Activated naive CD4-positive, alpha-beta T cell treated with anti-CD3 and anti-CD28 coated beads, Interleukin-2, amount 50 U/mL, for 24 hours (primary cell): ENCODE measurements around the gene MAPK8IP1.
A peak's percentile ranks its signal among the peaks of the same experiment; 100 is the strongest.
"Not testable (repeated sequence)": the region's sequence is repeated elsewhere in the genome, so short reads cannot be mapped to it uniquely, and the experiment has no call there.

Experiments
- H3K27ac Mint-ChIP-seq: one replicate; pipeline ENCODE4 v1.8.0; 2021; ENCODE audit warnings: mild to moderate bottlenecking, mixed read lengths
- H3K27me3 Mint-ChIP-seq: one replicate; pipeline ENCODE4 v1.8.0; 2021; ENCODE audit warnings: mixed read lengths
- H3K36me3 Mint-ChIP-seq: one replicate; pipeline ENCODE4 v1.8.0; 2021; ENCODE audit warnings: mixed read lengths
- H3K4me1 Mint-ChIP-seq: one replicate; pipeline ENCODE4 v1.8.0; 2021; ENCODE audit warnings: mixed read lengths
- H3K4me3 Mint-ChIP-seq: one replicate; pipeline ENCODE4 v1.8.0; 2021; ENCODE audit warnings: mild to moderate bottlenecking, mixed read lengths
- H3K9me3 Mint-ChIP-seq: one replicate; pipeline ENCODE4 v1.8.0; 2021; ENCODE audit warnings: mixed read lengths

MAPK8IP1 gene

DNA sequence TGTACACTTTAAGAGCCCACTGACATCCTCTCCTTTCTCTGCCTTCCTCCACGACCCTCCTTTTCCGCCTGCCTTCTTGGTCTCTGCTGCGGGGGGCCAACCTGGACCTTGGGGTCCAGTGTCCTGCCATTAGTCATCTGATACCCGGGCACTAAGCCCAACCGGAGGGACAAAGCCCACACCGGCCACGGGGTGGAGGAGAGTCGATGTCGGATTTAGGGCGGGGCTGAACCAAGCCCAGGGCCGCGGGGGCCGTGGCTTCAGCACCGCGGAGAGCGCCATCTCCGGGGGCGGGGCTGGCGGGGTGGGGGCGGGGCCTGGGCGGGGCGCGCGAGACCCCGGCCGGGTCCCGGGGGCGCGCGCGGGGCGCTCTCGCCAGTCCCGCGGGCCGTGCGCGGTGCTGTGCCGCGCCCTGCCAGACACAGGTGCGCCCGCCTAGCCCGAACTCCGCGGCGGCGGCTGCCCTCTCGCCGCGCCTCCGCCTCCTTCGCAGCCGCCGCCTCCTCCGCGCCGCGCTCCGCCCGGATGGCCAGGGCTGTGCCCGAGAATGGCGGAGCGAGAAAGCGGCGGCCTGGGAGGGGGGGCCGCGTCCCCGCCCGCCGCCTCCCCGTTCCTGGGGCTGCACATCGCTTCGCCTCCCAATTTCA is at the start of gene MAPK8IP1:
Gene MAPK8IP1, plus strand, starts transcription at position 378 of the 647 bp plus-strand sequence. Its CDS starts 170 bp downstream, at position 548.
- Mint-ChIP-seq H3K27ac (peak within 1 kb of the TSS; percentile 55), H3K4me1 (peaks cover 10% of the 10 kb centered on the region), H3K27me3 (peaks cover 3% of the 10 kb centered on the region), H3K36me3 (peaks cover 4% of the 10 kb centered on the region), H3K4me3 (peak within 1 kb of the TSS; percentile 83), H3K9me3 (no peaks in the 10 kb centered on the region)

GRCh38 chr11:45839204-45839603 is 46.2 kb upstream of the MAPK8IP1 start:
- H3K36me3 Mint-ChIP-seq, result no peaks in the 10 kb centered on the region

GRCh38 chr11:45840251-45840650 is 45.2 kb upstream of the MAPK8IP1 start:
- not testable (repeated sequence) for H3K27me3 Mint-ChIP-seq, H3K9me3 Mint-ChIP-seq, H3K27ac Mint-ChIP-seq, H3K4me3 Mint-ChIP-seq, H3K36me3 Mint-ChIP-seq
- peaks cover 17% of the 10 kb centered on the region for H3K4me1 Mint-ChIP-seq

More at GRCh38 chr11:45839204-45839603, 46.2 kb upstream of the MAPK8IP1 start:
- Mint-ChIP-seq H3K27me3 (no peaks in the 10 kb centered on the region), H3K4me1 (peaks cover 21% of the 10 kb centered on the region), H3K4me3 (no peak overlapping the region), H3K9me3 (no peaks in the 10 kb centered on the region), H3K27ac (no peak overlapping the region)

DNA sequence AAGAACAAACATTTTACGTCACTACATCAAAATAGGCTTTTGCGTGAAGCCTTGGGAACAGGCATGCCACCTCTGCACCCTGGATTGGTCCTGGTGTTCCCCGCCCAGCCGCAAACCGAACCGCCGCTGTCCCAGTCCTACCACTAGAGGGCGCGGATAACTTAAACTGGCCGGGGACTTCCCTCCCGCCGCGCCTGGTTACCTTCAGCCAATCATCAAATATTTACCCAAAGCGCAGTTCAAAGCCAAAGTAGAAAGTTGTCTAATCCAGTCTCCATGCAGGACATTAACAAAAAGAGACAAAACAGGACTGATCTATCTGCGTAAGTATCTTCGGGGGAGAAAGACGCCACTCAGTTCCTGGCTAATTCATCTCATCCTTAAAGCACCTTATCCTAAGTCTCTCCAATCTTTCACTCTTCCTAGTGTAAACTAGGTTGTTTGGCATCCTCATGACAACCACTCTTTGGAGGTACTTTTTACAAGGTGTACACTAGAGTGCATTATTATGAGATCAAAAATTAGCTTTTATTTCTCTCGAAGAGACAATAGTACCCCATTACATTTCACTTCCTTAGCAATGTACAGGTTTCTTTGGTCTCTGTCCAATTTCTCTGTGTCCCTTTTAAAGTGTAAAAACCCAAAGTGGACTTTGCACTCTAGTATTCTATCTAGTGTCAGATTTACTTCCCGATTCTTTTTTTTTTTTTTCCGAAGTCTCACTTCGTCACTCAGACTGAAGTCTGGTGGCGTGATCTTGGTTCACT is 42.1 kb upstream of the MAPK8IP1 start:
- Mint-ChIP-seq H3K4me1 (peaks cover 39% of the 10 kb centered on the region), H3K27me3 (no peaks in the 10 kb centered on the region), H3K27ac (peak overlapping the region; percentile 76), H3K4me3 (peak overlapping the region; percentile 65), H3K36me3 (no peaks in the 10 kb centered on the region), H3K9me3 (no peaks in the 10 kb centered on the region)

- Mint-ChIP-seq H3K9me3 (no peaks in the 10 kb centered on the region), H3K36me3 (no peaks in the 10 kb centered on the region), H3K4me1 (peaks cover 53% of the 10 kb centered on the region), H3K27ac (no peak overlapping the region), H3K4me3 (no peak overlapping the region), H3K27me3 (no peaks in the 10 kb centered on the region)
Measured at GRCh38 chr11:45844822-45845578, 40.5 kb upstream of the MAPK8IP1 start.

DNA sequence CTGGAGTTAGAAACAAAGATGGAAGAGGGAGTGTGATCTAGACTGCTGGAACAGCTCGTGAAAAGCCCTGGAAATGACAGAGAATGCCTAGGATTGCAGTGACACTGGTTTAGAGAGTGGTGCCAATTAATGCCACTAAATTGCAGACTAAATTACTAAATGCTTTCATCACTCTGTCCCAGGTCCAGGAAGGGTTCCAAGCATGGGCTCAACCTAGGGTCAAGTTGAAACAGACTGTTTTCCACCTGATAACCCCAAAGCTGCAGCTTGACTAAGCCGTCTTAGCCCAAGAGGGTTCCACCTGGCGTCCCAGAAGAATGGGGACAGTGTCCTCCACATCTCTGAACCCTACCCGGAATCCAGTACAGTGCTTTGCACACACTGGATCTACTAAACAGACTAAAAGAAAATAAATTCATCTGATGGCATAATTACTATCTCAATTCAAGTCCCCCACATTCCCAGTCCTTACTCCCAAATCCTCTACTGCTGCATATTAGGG is 39.2 kb upstream of the MAPK8IP1 start:
- Mint-ChIP-seq H3K36me3 (no peaks in the 10 kb centered on the region), H3K4me1 (peaks cover 65% of the 10 kb centered on the region), H3K4me3 (peak overlapping the region; percentile 89), H3K9me3 (no peaks in the 10 kb centered on the region), H3K27me3 (no peaks in the 10 kb centered on the region), H3K27ac (no peak overlapping the region)

- no peaks in the 10 kb centered on the region for H3K9me3 Mint-ChIP-seq
- H3K4me1 Mint-ChIP-seq, result peaks cover 71% of the 10 kb centered on the region
- H3K36me3 Mint-ChIP-seq, result no peaks in the 10 kb centered on the region
- no peaks in the 10 kb centered on the region for H3K27me3 Mint-ChIP-seq
- H3K4me3 Mint-ChIP-seq, result peak within 1 kb of the TSS; percentile 89
- peak within 1 kb of the TSS; percentile 85 for H3K27ac Mint-ChIP-seq
Measured at GRCh38 chr11:45846974-45847910, 38.2 kb upstream of the MAPK8IP1 start, which contains the start of gene CRY2. Gene CRY2, plus strand, starts transcription at chr11:45847475. Its CDS starts 16 bp downstream, at chr11:45847491.

- Mint-ChIP-seq H3K4me1 (peaks cover 73% of the 10 kb centered on the region), H3K9me3 (no peaks in the 10 kb centered on the region), H3K27me3 (no peaks in the 10 kb centered on the region), H3K4me3 (peak overlapping the region; percentile 89), H3K27ac (no peak overlapping the region), H3K36me3 (no peaks in the 10 kb centered on the region)
Measured at GRCh38 chr11:45847911-45848316, 37.5 kb upstream of the MAPK8IP1 start.

GRCh38 chr11:45848654-45849081 is 36.8 kb upstream of the MAPK8IP1 start:
- H3K27me3 Mint-ChIP-seq, result no peaks in the 10 kb centered on the region
- H3K4me1 Mint-ChIP-seq, result peaks cover 66% of the 10 kb centered on the region
- peak overlapping the region; percentile 30 for H3K27ac Mint-ChIP-seq
- H3K4me3 Mint-ChIP-seq, result peak overlapping the region; percentile 89
- no peaks in the 10 kb centered on the region for H3K36me3 Mint-ChIP-seq
- no peaks in the 10 kb centered on the region for H3K9me3 Mint-ChIP-seq

DNA sequence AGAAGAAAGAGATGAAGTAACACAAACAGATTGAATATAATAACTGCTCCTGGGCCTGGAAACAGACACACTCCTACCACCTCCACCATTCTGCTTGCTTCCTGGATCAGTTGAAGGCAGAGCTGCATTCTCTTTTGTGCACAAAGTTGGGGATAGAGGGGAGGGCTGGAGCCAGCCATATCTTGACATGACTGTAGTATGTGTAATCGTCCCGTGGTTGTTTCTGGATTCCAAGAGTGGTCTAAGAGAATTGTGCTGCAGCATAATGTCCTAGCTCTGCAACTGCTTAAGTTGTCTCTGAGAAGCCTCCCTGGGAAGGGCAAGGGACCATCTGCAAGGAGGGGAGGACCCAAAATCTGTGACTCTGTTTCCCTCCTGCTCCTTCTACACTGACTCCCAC is 35.0 kb upstream of the MAPK8IP1 start:
- no peaks in the 10 kb centered on the region for H3K9me3 Mint-ChIP-seq
- no peaks in the 10 kb centered on the region for H3K27me3 Mint-ChIP-seq
- no peak overlapping the region for H3K27ac Mint-ChIP-seq
- H3K36me3 Mint-ChIP-seq, result no peaks in the 10 kb centered on the region
- H3K4me3 Mint-ChIP-seq, result peak overlapping the region; percentile 24
- H3K4me1 Mint-ChIP-seq, result peaks cover 59% of the 10 kb centered on the region

GRCh38 chr11:45851228-45851627 is 34.2 kb upstream of the MAPK8IP1 start:
- Mint-ChIP-seq H3K9me3 (no peaks in the 10 kb centered on the region), H3K27me3 (no peaks in the 10 kb centered on the region), H3K4me1 (peaks cover 52% of the 10 kb centered on the region), H3K36me3 (no peaks in the 10 kb centered on the region), H3K27ac (no peak overlapping the region), H3K4me3 (no peak overlapping the region)

DNA sequence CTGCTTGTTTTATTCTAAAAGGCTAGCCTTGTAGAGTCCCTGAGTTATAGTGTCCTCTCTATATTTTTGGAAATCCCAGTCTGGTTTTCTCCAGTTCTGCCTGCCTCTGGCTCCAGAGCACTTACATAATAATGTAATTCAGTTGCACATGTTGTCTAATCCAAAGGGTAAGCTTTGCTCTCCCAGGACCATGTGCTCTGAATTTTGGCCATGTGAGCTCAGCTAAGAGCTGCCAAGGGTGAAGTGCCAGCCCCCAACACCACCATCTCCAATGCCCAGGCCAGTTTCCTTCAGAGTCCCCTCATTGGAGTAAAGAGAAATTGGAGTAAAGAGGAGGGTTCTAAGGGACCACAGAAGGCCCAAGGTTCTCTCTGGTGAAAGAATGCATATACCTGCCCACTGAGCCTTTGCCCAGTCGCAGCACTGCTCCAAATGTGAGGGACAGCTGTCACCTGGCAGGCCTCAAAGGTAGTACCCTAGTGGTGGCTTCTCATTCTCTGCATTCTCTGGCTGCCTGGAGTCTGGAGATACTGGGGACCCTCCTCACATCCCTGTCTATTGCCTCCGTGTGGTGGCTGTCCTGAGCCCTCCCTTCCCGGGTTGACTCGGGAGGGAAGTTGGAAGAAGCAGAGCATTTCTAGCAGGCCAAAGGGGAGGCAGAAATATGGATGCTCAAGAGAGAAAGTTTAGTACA is 33.3 kb upstream of the MAPK8IP1 start:
- no peaks in the 10 kb centered on the region for H3K27me3 Mint-ChIP-seq

DNA sequence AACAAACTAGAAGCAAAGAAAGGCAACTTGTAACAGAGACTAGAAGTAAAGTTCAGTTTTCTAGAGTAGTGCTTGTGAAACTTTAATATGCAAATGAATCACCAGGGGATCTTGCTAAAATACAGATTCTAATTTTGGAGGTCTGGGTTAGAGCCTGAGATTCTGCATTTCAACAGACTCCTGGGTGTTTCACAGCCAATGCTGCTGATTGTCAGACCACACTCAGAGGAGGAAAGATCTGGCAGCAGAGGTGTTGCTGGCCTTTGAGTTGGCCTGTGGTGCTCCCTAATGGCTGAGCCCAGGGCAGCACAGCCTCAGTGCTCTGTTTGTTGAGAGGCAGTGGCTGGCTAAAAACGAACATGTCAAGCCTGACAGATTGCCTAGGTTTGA is 32.7 kb upstream of the MAPK8IP1 start:
- peaks cover 8% of the 10 kb centered on the region for H3K36me3 Mint-ChIP-seq
- H3K4me1 Mint-ChIP-seq, result peaks cover 44% of the 10 kb centered on the region
- H3K9me3 Mint-ChIP-seq, result no peaks in the 10 kb centered on the region
- no peak overlapping the region for H3K4me3 Mint-ChIP-seq
- no peak overlapping the region for H3K27ac Mint-ChIP-seq
- no peaks in the 10 kb centered on the region for H3K27me3 Mint-ChIP-seq

More for the DNA sequence above, 33.3 kb upstream of the MAPK8IP1 start:
- Mint-ChIP-seq H3K4me1 (peaks cover 44% of the 10 kb centered on the region), H3K4me3 (no peak overlapping the region), H3K27ac (no peak overlapping the region), H3K36me3 (peaks cover 4% of the 10 kb centered on the region), H3K9me3 (no peaks in the 10 kb centered on the region)
